PC-9 (cell line): ENCODE data around the gene HOXD3. TPM values are rescaled to one million over a fixed set of nuclear protein-coding genes. Genes with fewer than 3 reads are reported as not detected.

Source experiments
- BruUV-seq: library from RNA; stranded (reverse); fragments of 400-500 nt; replicated peaks from 2 replicates; lab custom pipeline; 2021; lab: Mats Ljungman, UMichigan
- CTCF ChIA-PET: fragments of 300-600 bp; sonication (Branson Sonifier 250); formaldehyde crosslinking; loops from one replicate; lab custom pipeline; 2022; ENCODE audit warnings: antibody characterized with exemption; lab: Charles Lee
- POLR2A ChIA-PET: fragments of 300-600 bp; sonication (Branson Sonifier 250); formaldehyde crosslinking; loops from one replicate; lab custom pipeline; 2022; ENCODE audit warnings: antibody characterized with exemption; ENCODE audit not compliant: unreplicated experiment; lab: Charles Lee
- DNase-seq, 2 experiments: peaks; one replicate each; pipeline versions ENCODE4 v3.0.0 to v3.0.0-alpha.2; 2015 to 2022; ENCODE audit warnings: mixed read lengths in 1 of 2
- H2AFZ ChIP-seq: fragments of 200-600 bp; sonication (generic); 2 replicates; pipeline ENCODE4 v1.8.1; 2017; ENCODE audit warnings: antibody characterized with exemption
- H3F3A ChIP-seq: fragments of 200-600 bp; sonication (generic); 2 replicates; pipeline ENCODE4 v1.8.1; 2017; ENCODE audit warnings: antibody characterized with exemption, mild to moderate bottlenecking, low read depth; ENCODE audit not compliant: insufficient read depth
- H3K27ac ChIP-seq: fragments of 200-600 bp; sonication (generic); 2 replicates; pipeline ENCODE4 v1.6.1; 2016; ENCODE audit warnings: mixed run types
- H3K27me3 ChIP-seq: fragments of 200-600 bp; sonication (generic); 2 replicates; pipeline ENCODE4 v1.6.1; 2016; ENCODE audit warnings: low read depth, mixed run types; ENCODE audit not compliant: insufficient read depth
- H3K36me3 ChIP-seq: fragments of 200-600 bp; sonication (generic); 2 replicates; pipeline ENCODE4 v1.6.1; 2016; ENCODE audit warnings: low read depth, mixed run types
- H3K4me1 ChIP-seq: fragments of 200-600 bp; sonication (generic); replicated peaks from 2 replicates; pipeline ENCODE4 v1.6.1; 2016; ENCODE audit warnings: mixed run types; ENCODE audit not compliant: insufficient read depth
- H3K4me2 ChIP-seq: fragments of 200-600 bp; sonication (generic); 2 replicates; pipeline ENCODE4 v1.6.1; 2017; ENCODE audit warnings: mixed run types
- H3K4me3 ChIP-seq: fragments of 200-600 bp; sonication (generic); 2 replicates; pipeline ENCODE4 v1.6.1; 2016; ENCODE audit warnings: mixed run types
- H3K79me2 ChIP-seq: fragments of 200-600 bp; sonication (generic); 2 replicates; pipeline ENCODE4 v1.6.1; 2017; ENCODE audit warnings: low read depth, mixed run types
- H3K9me2 ChIP-seq: fragments of 200-600 bp; sonication (generic); 2 replicates; pipeline ENCODE4 v1.8.1; 2017; ENCODE audit warnings: mild to moderate bottlenecking; ENCODE audit not compliant: insufficient read depth
- H3K9me3 ChIP-seq: fragments of 200-600 bp; sonication (generic); 2 replicates; pipeline ENCODE4 v1.8.1; 2016; ENCODE audit warnings: low read depth; ENCODE audit not compliant: insufficient read depth
- H4K20me1 ChIP-seq: fragments of 200-600 bp; sonication (generic); 2 replicates; pipeline ENCODE4 v1.8.1; 2017; ENCODE audit not compliant: insufficient read depth
- EZH2 ChIP-seq: fragments of 200-600 bp; sonication (generic); IDR thresholded peaks from 2 replicates; pipeline ENCODE4 v1.8.0; 2017; ENCODE audit warnings: antibody characterized with exemption, low read depth
- intact Hi-C: fragments of 100-400 bp; cut with micrococcal nuclease; formaldehyde crosslinking; loops from one replicate; pipeline ENCODE4 v1.10.0; 2022; ENCODE audit not compliant: unreplicated experiment
- total RNA-seq: library from RNA; stranded (reverse); gene quantifications from 2 replicates; pipeline ENCODE4 v1.2.3, GENCODE V29; 2021
- TF ChIP-seq, protein P1 (sequence below): fragments of 200-600 bp; sonication (generic); conservative IDR thresholded peaks from 2 replicates; pipeline ENCODE4 v1.6.1; 2017; ENCODE audit warnings: mixed run types, antibody characterized with exemption, mild to moderate bottlenecking, moderate library complexity

Gene HOXD3
- total RNA-seq, 1 experiment from 2014 or later = not detected

DNA sequence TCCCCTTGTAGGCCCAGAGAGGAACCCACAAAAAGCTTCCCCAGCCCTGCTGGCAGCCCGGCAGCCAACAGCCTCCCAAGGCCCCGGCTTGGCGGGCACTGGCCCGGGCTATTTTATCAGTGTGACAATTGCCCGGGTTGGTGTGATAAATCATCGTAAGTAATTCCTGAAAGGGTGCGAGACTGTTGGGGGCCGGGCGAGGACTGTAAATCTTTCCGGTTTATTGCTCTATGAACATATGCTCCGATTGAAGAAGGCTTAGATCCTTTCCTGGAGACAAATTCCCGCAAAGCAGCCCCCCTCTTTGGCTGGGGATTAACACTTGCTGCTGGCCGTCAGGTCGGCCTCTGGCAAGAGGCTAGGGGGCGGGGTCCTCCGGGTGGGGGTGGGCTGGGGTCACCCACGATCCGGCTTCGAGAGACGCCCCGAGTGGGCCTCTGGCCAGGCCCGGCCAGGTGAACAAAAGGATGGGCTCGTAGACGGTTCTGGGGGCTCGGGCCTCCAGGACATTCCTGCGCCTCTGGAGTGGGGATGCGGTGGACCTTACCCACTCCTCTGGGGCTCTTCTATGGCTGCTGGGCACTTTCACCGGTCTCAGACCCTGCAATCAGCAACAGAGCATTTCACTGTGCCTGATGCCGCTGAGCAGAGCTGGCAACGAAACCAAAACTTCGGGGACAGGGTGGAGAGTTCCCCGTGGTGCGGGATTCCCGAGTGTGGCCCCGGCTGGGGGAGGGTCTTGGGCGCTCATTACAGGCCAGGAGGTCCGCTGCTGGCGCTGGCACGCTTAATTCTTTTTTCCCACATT lies 2.0 kb downstream of the HOXD3 start:
- no peaks in the 10 kb centered on the region for H3K36me3 ChIP-seq
- H3K4me1 ChIP-seq = no peaks in the 10 kb centered on the region
- no TSS peak for BruUV-seq
- ChIA-PET CTCF (no interaction called here), POLR2A (no interaction called here)
- intact Hi-C loops = no loop called here
- H3K4me3 ChIP-seq = no peak overlapping the region
- TF ChIP-seq, protein P1, sequence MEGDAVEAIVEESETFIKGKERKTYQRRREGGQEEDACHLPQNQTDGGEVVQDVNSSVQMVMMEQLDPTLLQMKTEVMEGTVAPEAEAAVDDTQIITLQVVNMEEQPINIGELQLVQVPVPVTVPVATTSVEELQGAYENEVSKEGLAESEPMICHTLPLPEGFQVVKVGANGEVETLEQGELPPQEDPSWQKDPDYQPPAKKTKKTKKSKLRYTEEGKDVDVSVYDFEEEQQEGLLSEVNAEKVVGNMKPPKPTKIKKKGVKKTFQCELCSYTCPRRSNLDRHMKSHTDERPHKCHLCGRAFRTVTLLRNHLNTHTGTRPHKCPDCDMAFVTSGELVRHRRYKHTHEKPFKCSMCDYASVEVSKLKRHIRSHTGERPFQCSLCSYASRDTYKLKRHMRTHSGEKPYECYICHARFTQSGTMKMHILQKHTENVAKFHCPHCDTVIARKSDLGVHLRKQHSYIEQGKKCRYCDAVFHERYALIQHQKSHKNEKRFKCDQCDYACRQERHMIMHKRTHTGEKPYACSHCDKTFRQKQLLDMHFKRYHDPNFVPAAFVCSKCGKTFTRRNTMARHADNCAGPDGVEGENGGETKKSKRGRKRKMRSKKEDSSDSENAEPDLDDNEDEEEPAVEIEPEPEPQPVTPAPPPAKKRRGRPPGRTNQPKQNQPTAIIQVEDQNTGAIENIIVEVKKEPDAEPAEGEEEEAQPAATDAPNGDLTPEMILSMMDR = no peak
- TF ChIP-seq EZH2 = no peak
- H3K4me2 ChIP-seq = no peak overlapping the region
- H3F3A ChIP-seq = no peaks in the 10 kb centered on the region
- H3K27me3 ChIP-seq = peaks cover 92% of the 10 kb centered on the region
- no peaks in the 10 kb centered on the region for H3K9me2 ChIP-seq
- H4K20me1 ChIP-seq = no peaks in the 10 kb centered on the region
- H3K79me2 ChIP-seq = no peaks in the 10 kb centered on the region
- no peak for DNase-seq
- H3K27ac ChIP-seq = no peak overlapping the region
- H3K9me3 ChIP-seq = no peaks in the 10 kb centered on the region
- H2AFZ ChIP-seq = no peak overlapping the region

DNA sequence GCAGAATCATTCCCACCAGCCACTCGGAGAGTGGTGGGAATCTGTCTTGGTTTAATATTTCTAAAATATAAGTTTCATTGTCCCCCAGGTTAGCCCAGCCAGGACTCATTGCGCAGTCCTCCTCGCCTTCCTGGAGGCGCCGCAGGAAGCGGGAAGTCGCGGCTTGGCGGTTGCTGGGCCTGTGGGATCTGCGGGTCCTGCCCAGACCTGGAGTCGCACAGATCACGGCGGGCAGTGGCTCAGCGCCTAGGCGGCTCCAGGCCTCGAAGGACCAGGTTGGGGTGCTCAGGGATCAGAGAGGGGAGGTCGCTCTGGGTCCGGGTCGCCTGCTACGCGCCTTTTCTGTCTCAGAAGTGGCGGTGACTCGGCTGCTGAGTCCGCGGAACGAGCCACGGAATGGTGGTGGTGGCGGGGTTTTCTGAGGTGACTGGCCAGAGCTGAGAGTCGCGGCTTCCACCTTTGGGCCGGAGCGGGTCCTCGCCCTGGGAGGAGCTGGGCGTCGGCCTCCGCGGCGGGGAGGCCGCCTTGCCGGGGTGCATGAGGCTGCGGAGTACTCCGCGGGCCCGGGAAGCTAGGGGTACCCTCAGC lies 2.6 kb downstream of the HOXD3 start:
- Histone ChIP-seq H2AFZ (no peak overlapping the region), H3K9me3 (no peaks in the 10 kb centered on the region), H3K9me2 (no peaks in the 10 kb centered on the region), H3K79me2 (no peaks in the 10 kb centered on the region), H4K20me1 (no peaks in the 10 kb centered on the region), H3K27me3 (peaks cover 92% of the 10 kb centered on the region), H3K27ac (no peak overlapping the region), H3F3A (no peaks in the 10 kb centered on the region), H3K4me3 (no peak overlapping the region), H3K4me1 (no peaks in the 10 kb centered on the region), H3K36me3 (no peaks in the 10 kb centered on the region), H3K4me2 (no peak overlapping the region)
- CTCF ChIA-PET = no interaction called here
- intact Hi-C loops = no loop called here
- no peak for DNase-seq
- POLR2A ChIA-PET = no interaction called here
- TF ChIP-seq, protein P1 = no peak
- no peak for TF ChIP-seq EZH2
- no TSS peak for BruUV-seq

DNA sequence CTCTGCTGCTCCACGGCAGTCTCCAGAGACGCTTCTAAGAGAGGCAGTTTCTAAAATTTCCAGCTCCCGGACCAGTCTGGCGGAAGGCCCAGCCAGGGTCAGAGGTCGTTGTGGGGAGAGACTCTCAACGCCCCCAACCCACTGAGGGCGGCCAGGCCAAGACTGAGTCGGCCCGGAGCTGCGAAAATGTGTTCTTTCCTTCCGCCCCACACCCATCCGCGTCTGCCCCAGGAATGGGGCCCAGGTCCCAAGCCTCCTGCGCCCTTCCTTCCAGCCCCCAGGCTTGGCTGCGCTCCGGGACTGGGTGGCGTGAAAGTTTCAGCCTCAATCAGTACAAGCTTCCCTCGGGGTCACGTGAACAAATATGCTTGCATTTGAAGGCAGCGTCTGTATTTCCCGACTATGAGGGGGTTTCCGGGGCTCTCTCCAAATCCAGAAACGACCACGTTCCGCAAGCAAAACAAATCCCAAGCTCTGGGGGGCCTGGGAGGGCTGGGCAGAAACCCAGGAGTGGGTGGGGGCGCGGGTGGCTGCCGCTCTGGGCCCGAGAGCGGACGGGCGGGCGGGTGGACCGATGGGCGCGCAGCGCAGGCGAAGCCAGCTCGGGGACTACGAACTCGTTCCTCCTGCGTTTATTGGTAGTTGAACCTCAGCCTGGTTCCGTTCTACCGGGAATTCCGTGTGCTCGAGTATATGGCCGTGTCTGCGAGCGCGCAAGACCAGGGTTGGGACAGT lies 3.3 kb downstream of the HOXD3 start:
- no TSS peak for BruUV-seq
- TF ChIP-seq EZH2 = no peak
- TF ChIP-seq, protein P1 = no peak
- Histone ChIP-seq H3K9me3 (no peaks in the 10 kb centered on the region), H3F3A (no peaks in the 10 kb centered on the region), H3K36me3 (no peaks in the 10 kb centered on the region), H3K79me2 (no peaks in the 10 kb centered on the region), H3K4me1 (no peaks in the 10 kb centered on the region), H4K20me1 (no peaks in the 10 kb centered on the region), H3K9me2 (no peaks in the 10 kb centered on the region), H3K27ac (no peak overlapping the region), H2AFZ (no peak overlapping the region), H3K4me2 (no peak overlapping the region), H3K4me3 (no peak overlapping the region), H3K27me3 (peaks cover 91% of the 10 kb centered on the region)
- no peak for DNase-seq
- ChIA-PET CTCF (no interaction called here), POLR2A (no interaction called here)
- intact Hi-C loops = no loop called here
